T47D (cell line): Measurements from ENCODE around the gene ZNF862.
"Not testable (repeated sequence)": the region's sequence is repeated elsewhere in the genome, so short reads cannot be mapped to it uniquely, and the experiment has no call there.

Experiments
- DNase-seq, 2 experiments: peaks; one replicate each; pipeline versions ENCODE4 v3.0.0 to v3.0.0-alpha.2; 2011 to 2012; ENCODE audit warnings: low read depth in 1 of 2, low spot score in 1 of 2
- JUND ChIP-seq: IDR thresholded peaks from 2 replicates; pipeline ENCODE4 v1.6.1; 2012; ENCODE audit warnings: low read depth
- in situ Hi-C: cut with HindIII; loops from 2 replicates; pipeline ENCODE4 v1.10.0; 2016; ENCODE audit warnings: low sequenced_read_pairs, low pct_unique_long_range_greater_than_20kb

The ZNF862 gene

DNA sequence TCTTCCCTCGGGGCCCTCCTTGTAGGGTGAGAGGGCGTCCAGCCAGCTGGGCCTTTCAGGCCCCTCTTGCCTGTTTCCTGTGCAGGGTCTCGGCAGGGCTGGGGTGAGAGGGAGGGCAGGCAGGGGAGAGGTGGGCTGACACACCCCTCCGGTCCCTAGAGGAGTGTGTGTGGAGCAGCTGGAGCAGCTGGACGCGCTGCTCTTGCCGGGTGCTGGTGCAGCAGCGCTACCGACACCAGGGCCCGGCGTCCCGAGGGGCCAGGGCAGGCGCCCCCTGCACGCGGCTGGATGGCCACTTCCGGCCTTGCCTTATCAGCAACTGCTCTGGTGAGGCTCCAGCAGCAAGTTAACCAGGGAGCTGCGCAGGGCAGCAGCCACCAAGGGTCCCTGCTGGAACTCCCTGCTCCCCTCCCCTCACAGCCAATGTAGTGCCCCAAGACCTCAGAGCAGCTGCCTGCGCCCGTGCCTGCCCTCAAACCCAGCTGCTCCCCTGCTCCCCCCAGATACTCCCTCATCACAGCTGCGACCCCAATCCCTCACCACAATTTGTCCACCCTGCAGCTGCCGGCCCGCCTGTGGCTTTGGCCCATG, 15.7 kb upstream of the ZNF862 start:
- DNase-seq: no peak
- no peak for TF ChIP-seq JUND
- in situ Hi-C loops: no loop called here

- in situ Hi-C loops: no loop called here
- no peak for DNase-seq
- TF ChIP-seq JUND: no peak
These were observed 15.0 kb upstream of the ZNF862 start for GRCh38 chr7:149823191-149823630.

- no peak for TF ChIP-seq JUND
- in situ Hi-C loops: no loop called here
- DNase-seq: no peak
These were observed 14.5 kb upstream of the ZNF862 start for GRCh38 chr7:149823631-149824199.

- in situ Hi-C loops: no loop called here
- DNase-seq: no peak
- TF ChIP-seq JUND: no peak
These were observed 13.9 kb upstream of the ZNF862 start for GRCh38 chr7:149824301-149824741.

DNA sequence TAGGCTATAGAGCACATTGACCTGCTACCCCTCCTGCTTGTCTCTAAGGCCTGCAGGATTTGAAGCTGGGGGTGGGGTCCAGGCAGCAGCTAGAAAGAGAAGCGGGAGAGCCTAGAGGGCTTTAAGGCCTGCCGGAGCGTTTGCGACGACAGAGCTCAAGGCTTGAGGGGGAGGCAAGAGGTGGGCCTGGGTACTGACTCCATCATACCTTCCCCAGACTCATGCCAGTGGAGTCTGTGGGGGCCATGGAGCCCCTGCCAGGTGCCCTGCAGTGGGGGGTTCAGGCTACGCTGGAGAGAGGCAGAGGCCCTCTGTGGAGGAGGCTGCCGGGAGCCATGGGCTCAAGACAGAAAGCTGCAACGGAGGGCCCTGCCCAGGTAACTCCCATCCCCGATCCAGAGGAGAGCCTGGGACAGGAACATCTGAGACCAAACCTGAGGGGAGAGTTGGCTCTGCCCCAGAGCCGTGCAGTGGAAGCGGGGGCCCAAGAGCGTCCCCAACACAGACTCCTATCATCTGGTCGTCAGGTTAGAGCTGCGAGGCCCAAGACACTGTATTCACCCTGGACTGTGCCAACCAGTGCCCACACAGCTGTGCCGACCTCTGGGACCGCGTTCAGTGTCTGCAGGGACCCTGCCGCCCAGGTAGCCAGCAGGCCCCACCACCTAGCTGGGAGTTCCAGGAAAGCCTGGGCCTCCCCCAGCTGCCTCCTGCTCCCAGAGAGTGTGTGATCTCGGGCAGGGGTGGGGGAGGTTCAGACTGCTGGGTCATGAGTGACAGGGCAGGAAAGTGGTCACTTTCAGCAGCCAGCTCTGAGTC, 13.2 kb upstream of the ZNF862 start:
- TF ChIP-seq JUND: no peak
- in situ Hi-C loops: no loop called here
- DNase-seq: no peak

DNA sequence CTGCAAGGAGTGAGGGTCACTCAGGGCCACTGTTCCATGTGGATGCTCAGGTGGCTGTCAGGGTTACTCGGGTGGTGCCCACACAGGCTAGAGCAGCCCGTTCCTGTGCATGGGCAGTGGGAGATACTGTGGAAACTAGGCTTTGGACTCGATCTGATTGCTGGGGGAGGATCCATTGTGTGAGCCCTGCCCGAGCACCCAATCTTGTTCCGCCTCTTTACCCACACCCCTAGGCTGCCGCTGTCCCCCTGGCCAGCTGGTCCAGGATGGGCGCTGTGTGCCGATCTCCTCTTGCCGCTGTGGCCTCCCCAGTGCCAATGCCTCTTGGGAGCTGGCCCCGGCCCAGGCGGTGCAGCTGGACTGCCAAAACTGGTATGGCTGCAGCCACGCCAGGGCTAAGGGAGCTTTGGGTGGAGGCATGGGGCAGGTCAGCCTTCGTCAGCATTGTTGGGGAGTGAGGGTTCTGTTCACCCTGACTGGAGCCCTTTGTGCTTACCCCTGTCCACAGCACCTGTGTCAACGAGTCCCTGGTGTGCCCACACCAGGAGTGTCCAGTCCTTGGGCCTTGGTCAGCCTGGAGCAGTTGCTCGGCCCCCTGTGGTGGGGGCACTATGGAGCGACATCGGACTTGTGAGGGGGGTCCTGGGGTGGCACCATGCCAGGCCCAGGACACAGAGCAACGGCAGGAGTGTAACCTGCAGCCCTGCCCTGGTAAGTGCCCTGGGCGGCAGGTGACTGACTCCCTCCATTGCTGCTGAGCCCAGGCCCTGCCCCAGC, 12.4 kb upstream of the ZNF862 start:
- DNase-seq: peak in 1 of 2 experiments; percentile 6
- TF ChIP-seq JUND: no peak
- in situ Hi-C loops: no loop called here

DNA sequence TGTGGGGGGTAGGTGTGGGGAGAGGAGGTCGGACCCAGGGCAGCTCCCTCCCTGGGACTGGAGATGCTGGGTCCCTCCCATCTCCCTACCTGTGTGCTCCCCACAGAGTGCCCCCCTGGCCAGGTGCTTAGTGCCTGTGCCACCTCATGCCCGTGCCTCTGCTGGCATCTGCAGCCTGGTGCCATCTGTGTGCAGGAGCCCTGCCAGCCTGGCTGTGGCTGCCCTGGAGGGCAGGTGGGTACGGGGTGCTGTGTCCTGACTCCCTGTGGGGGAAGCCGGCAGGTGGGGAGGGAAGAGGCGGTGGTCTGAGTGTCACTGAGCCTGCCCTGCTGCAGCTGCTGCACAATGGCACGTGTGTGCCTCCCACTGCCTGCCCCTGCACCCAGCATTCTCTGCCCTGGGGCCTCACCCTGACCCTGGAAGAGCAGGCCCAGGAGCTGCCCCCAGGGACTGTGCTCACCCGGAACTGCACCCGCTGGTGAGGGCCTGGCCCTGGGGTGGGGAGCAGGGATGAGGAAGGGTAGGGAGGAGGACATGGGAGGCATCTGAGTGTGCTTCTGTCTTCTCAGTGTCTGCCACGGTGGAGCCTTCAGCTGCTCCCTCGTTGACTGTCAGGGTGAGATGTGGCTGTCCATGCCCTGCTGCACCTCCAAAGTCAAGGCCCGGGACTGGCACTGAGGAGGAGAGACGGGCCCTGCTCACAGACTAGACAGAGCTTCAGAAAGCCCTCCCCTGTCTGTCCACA, 11.7 kb upstream of the ZNF862 start:
- in situ Hi-C loops: no loop called here
- DNase-seq: no peak
- TF ChIP-seq JUND: no peak

- DNase-seq: no peak
- TF ChIP-seq JUND: no peak
- in situ Hi-C loops: no loop called here
These were observed 10.8 kb upstream of the ZNF862 start for GRCh38 chr7:149827089-149827981.

DNA sequence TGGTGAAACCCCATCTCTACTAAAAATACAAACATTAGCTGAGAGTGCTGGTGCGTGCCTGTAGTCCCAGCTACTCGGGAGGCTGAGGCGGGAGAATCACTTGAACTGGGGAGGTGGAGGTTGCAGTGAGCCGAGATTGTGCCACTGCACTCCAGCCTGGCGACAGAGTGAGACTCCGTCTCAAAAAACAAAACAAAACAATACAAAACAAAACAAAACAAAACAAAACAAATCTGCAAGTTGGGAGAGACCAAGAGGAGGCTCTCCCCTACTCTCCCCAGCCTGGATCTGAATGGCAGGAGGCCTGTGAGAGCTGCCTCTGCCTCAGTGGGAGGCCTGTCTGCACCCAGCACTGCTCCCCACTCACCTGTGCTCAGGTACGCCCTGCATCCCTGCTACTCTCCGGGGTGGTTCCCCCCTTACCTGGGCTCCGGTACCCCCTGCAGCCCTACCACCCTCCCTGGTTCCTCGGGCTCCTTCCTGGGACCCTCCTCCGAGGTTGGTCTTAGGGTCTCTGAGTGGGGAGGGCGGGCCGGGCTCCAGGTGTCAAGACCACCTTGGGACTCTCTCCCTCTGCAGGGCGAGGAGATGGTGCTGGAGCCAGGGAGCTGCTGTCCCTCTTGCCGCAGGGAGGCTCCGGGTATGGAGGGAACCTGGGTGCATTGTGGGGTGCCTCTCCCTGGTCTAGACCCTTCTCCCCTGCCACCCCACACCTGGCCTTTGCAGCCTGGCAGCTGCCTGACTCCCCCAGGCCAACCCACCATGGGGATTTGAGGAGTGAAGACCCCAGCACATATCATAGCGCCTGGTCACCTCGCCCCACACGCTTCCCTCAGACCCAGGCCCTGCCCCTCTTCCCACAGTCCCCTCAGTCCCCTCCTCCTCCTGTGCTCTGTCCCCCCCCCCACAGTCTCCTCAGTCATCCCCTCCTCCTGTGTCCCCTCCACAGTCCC, 9.5 kb upstream of the ZNF862 start:
- no peak for DNase-seq
- in situ Hi-C loops: no loop called here
- TF ChIP-seq JUND: no peak

GRCh38 chr7:149830527-149830926, 7.6 kb upstream of the ZNF862 start:
- in situ Hi-C loops, DNase-seq: not testable (repeated sequence)
